ENCODE results near the gene VAMP2.

DNA sequence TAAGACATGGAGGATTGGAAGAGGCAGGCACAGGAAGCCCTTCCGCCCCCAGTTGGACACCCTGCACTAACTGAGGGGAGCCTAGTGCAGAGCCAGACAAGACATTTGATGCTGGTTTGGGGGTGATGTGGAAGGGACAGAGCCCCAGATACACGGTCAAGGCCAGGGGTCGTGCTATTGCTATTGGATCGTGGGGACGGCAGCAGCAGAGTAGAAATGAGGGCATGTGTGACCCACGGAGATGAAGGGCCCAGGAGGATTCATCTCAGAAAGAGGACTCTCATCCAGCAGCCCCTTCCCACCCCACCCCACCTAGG is 2.0 kb upstream of the VAMP2 start:
- no peak for TF ChIP-seq CTCF (conservative IDR thresholded peaks at IDR 0.05; ENCODE audit: low read depth, low read length)
- no peak for TF ChIP-seq EZH2phosphoT487 (IDR thresholded peaks at IDR 0.05; ENCODE audit: borderline replicate concordance, low read length)

All from PC-3 (cell line).